Measurements from ENCODE around the gene INHA.

INHA gene

GRCh38 chr2:219572237-219573001 is at the start of gene INHA:
Gene INHA, plus strand, starts transcription at chr2:219572310. Its CDS starts 65 bp downstream, at chr2:219572375.
- no peak for FAIRE-seq
- DNase-seq (ENCODE audit: insufficient read length, low spot score): no peak

- FAIRE-seq (no peak), DNase-seq (ENCODE audit: insufficient read length, low spot score) (no peak)
Measured at GRCh38 chr2:219523031-219523671, 49.0 kb upstream of the INHA start.

GRCh38 chr2:219524817-219525216 is 47.3 kb upstream of the INHA start:
- DNase-seq (ENCODE audit: insufficient read length, low spot score) (no peak), FAIRE-seq (no peak)

- DNase-seq (ENCODE audit: insufficient read length, low spot score) (no peak), FAIRE-seq (no peak)
Measured at GRCh38 chr2:219525533-219526232, 46.4 kb upstream of the INHA start.

GRCh38 chr2:219526320-219527075 is 45.6 kb upstream of the INHA start:
- DNase-seq (ENCODE audit: insufficient read length, low spot score) (no peak), FAIRE-seq (no peak)

GRCh38 chr2:219527076-219527394 is 45.1 kb upstream of the INHA start:
- peak; percentile 20 for FAIRE-seq

GRCh38 chr2:219527472-219527871 is 44.6 kb upstream of the INHA start:
- no peak for DNase-seq (ENCODE audit: insufficient read length, low spot score)
- no peak for FAIRE-seq

More at GRCh38 chr2:219527076-219527394, 45.1 kb upstream of the INHA start:
- no peak for DNase-seq (ENCODE audit: insufficient read length, low spot score)

- FAIRE-seq: peak; percentile 66
- peak; percentile 88 for DNase-seq (ENCODE audit: insufficient read length, low spot score)
Measured at GRCh38 chr2:219530048-219530963, 41.8 kb upstream of the INHA start.

- no peak for DNase-seq (ENCODE audit: insufficient read length, low spot score)
- no peak for FAIRE-seq
Measured at GRCh38 chr2:219531639-219532377, 40.3 kb upstream of the INHA start.

- FAIRE-seq: no peak
- no peak for DNase-seq (ENCODE audit: insufficient read length, low spot score)
Measured at GRCh38 chr2:219532378-219532649, 39.8 kb upstream of the INHA start.

- FAIRE-seq: no peak
- DNase-seq (ENCODE audit: insufficient read length, low spot score): no peak
Measured at GRCh38 chr2:219533930-219534661, 38.0 kb upstream of the INHA start.

GRCh38 chr2:219536425-219536824 is 35.7 kb upstream of the INHA start:
- DNase-seq (ENCODE audit: insufficient read length, low spot score) (no peak), FAIRE-seq (no peak)

GRCh38 chr2:219536967-219537366 is 35.1 kb upstream of the INHA start:
- DNase-seq (ENCODE audit: insufficient read length, low spot score) (no peak), FAIRE-seq (no peak)

GRCh38 chr2:219537657-219538488 is 34.2 kb upstream of the INHA start:
- no peak for DNase-seq (ENCODE audit: insufficient read length, low spot score)
- FAIRE-seq: no peak

- FAIRE-seq: no peak
- no peak for DNase-seq (ENCODE audit: insufficient read length, low spot score)
Measured at GRCh38 chr2:219538504-219538951, 33.6 kb upstream of the INHA start.

- DNase-seq (ENCODE audit: insufficient read length, low spot score): no peak
- no peak for FAIRE-seq
Measured at GRCh38 chr2:219538956-219539788, 32.9 kb upstream of the INHA start.

Data from HTR-8/SVneo (cell line).